B cell (primary cell): ENCODE measurements around the gene PPP2R2D. TPM values are rescaled to one million over a fixed set of nuclear protein-coding genes. Genes with fewer than 3 reads are reported as not detected.

Experiments
- ATAC-seq: fragments of 200-7000 bp; cut with Tn5 transposase; one replicate; pipeline ENCODE4 v1.10.0; 2021; ENCODE audit warnings: low read depth, mild to moderate bottlenecking, moderate number of reproducible peaks, moderate library complexity
- CTCF ChIA-PET: fragments of 350-600 bp; sonication (Branson Sonifier 250); formaldehyde crosslinking; loops from one replicate; lab custom pipeline; 2021; ENCODE audit warnings: antibody characterized with exemption, inconsistent platforms; lab: Charles Lee
- POLR2A ChIA-PET: fragments of 350-600 bp; sonication (Branson Sonifier 250); formaldehyde crosslinking; loops from one replicate; lab custom pipeline; 2021; ENCODE audit warnings: antibody characterized with exemption; lab: Charles Lee
- DNase-seq: peaks from one replicate; pipeline ENCODE4 v3.0.0; 2013
- H2AFZ ChIP-seq: 2 replicates; pipeline ENCODE4 v1.6.1; 2012; ENCODE audit warnings: mild to moderate bottlenecking, low read depth, low read length; ENCODE audit not compliant: insufficient read depth, poor library complexity, severe bottlenecking
- H3K27ac ChIP-seq, 2 donors: 1 replicate in 1 of 2; 2 replicates in 1 of 2; pipeline ENCODE4 v1.5.1; 2012 to 2013; ENCODE audit warnings: low read length in 2 of 2, mild to moderate bottlenecking in 2 of 2, moderate library complexity in 1 of 2
- H3K27me3 ChIP-seq, 4 experiments: fragments of 200-600 bp in 1 of 4; sonication (generic) in 1 of 4; replicated peaks in 1 of 4; 1 replicate in 2 of 4; 2 replicates in 2 of 4; pipeline versions ENCODE4 v1.6.1 to v1.7.0; 2013 to 2016; ENCODE audit warnings: low read length in 3 of 4, mild to moderate bottlenecking in 2 of 4, mixed read lengths in 1 of 4, moderate library complexity in 1 of 4; ENCODE audit not compliant: insufficient read depth in 4 of 4, control insufficient read depth in 3 of 4; ENCODE audit errors: control extremely low read depth in 1 of 4
- H3K36me3 ChIP-seq, 2 experiments: replicated peaks in 1 of 2; 1 replicate in 1 of 2; 2 replicates in 1 of 2; pipeline versions ENCODE4 v1.6.1 to v1.7.1; 2013; ENCODE audit warnings: low read length in 1 of 2; ENCODE audit not compliant: insufficient read depth in 2 of 2, control insufficient read depth in 1 of 2; ENCODE audit errors: control extremely low read depth in 1 of 2, extremely low read depth in 1 of 2
- H3K4me1 ChIP-seq, 2 donors: fragments of 200-600 bp in 1 of 2; sonication (generic) in 1 of 2; 1 replicate in 1 of 2; 2 replicates in 1 of 2; pipeline versions ENCODE4 v1.5.1 to v1.6.1; 2013 to 2017; ENCODE audit warnings: low read length in 2 of 2; ENCODE audit not compliant: control insufficient read depth in 2 of 2, insufficient read depth in 2 of 2
- H3K4me2 ChIP-seq: replicated peaks from 2 replicates; pipeline ENCODE3; 2012; ENCODE audit warnings: mild to moderate bottlenecking, low read depth, low read length; ENCODE audit not compliant: poor library complexity, severe bottlenecking
- H3K4me3 ChIP-seq, 5 experiments: fragments of 200-600 bp in 1 of 5; sonication (generic) in 1 of 5; 1 replicate in 3 of 5; 2 replicates in 2 of 5; pipeline versions ENCODE4 v1.5.1 to v1.7.0; 2011 to 2016; ENCODE audit warnings: low read length in 4 of 5, mild to moderate bottlenecking in 4 of 5, low read depth in 2 of 5, control low read depth in 1 of 5, moderate library complexity in 1 of 5; ENCODE audit not compliant: insufficient read depth in 1 of 5; ENCODE audit errors: control extremely low read depth in 1 of 5, extremely low read depth in 1 of 5
- H3K79me2 ChIP-seq: fragments of 200-600 bp; sonication (generic); one replicate; pipeline ENCODE4 v1.6.0; 2016; ENCODE audit warnings: low read length; ENCODE audit not compliant: control insufficient read depth, insufficient read depth
- H3K9ac ChIP-seq: fragments of 200-600 bp; sonication (generic); 2 replicates; pipeline ENCODE4 v1.6.1; 2017; ENCODE audit warnings: mild to moderate bottlenecking, low read length, moderate library complexity
- H3K9me3 ChIP-seq, 3 donors: one replicate each; pipeline versions ENCODE4 v1.6.1 to v1.7.1; 2013; ENCODE audit warnings: low read length in 2 of 3; ENCODE audit not compliant: control insufficient read depth in 2 of 3, insufficient read depth in 1 of 3; ENCODE audit errors: control extremely low read depth in 1 of 3
- H4K20me1 ChIP-seq: 2 replicates; pipeline ENCODE4 v1.6.0; 2012; ENCODE audit warnings: mild to moderate bottlenecking, low read length; ENCODE audit not compliant: insufficient read depth, control insufficient read depth, poor library complexity, severe bottlenecking
- H3K27ac Mint-ChIP-seq: one replicate; pipeline ENCODE4 v1.8.0; 2021; ENCODE audit warnings: mixed read lengths
- H3K27me3 Mint-ChIP-seq: one replicate; pipeline ENCODE4 v1.8.0; 2021; ENCODE audit warnings: mixed read lengths
- H3K4me1 Mint-ChIP-seq: one replicate; pipeline ENCODE4 v1.8.0; 2021; ENCODE audit warnings: mixed read lengths
- H3K4me3 Mint-ChIP-seq: one replicate; pipeline ENCODE4 v1.8.0; 2021; ENCODE audit warnings: mixed read lengths
- H3K9me3 Mint-ChIP-seq: one replicate; pipeline ENCODE4 v1.8.0; 2022; ENCODE audit warnings: mixed read lengths; ENCODE audit not compliant: insufficient read depth
- CTCF ChIP-seq: fragments of 200-600 bp; IDR thresholded peaks from one replicate; pipeline ENCODE4 v1.8.0; 2022; ENCODE audit warnings: antibody characterized with exemption, mild to moderate bottlenecking
- EZH2 ChIP-seq: IDR thresholded peaks from 2 replicates; pipeline ENCODE4 v1.6.1; 2012; ENCODE audit warnings: borderline replicate concordance, low read depth, mild to moderate bottlenecking, moderate library complexity, low read length; ENCODE audit not compliant: insufficient read depth, poor library complexity, severe bottlenecking
- WGBS: methylation state at CpG from one replicate; pipeline ENCODE4 v1.1.5; 2013; ENCODE audit warnings: missing lambda C conversion rate; ENCODE audit not compliant: insufficient coverage; 5-methylcytosine and 5-hydroxymethylcytosine counted together
- intact Hi-C: fragments of 100-400 bp; cut with micrococcal nuclease; formaldehyde crosslinking; loops from one replicate; pipeline ENCODE4 v1.10.0; 2022
- polyA plus RNA-seq: library from polyadenylated mRNA; depleted of rRNA; stranded (reverse); fragments of >200 nt; gene quantifications from 2 replicates; pipeline ENCODE4 v1.2.3, GENCODE V29; 2012
- total RNA-seq, 2 donors: library from RNA; stranded (reverse); fragments of 120-200 nt in 1 of 2; gene quantifications; 1 replicate in 1 of 2; 2 replicates in 1 of 2; pipeline versions ENCODE4 v1.2.3 to v1.2.4, GENCODE V29; 2013 to 2022

The PPP2R2D gene
- total and polyA plus RNA-seq, 2 donors (not counting 1 experiment from before 2014, with no cell fraction given), result 25.8 to 45.6 TPM

DNA sequence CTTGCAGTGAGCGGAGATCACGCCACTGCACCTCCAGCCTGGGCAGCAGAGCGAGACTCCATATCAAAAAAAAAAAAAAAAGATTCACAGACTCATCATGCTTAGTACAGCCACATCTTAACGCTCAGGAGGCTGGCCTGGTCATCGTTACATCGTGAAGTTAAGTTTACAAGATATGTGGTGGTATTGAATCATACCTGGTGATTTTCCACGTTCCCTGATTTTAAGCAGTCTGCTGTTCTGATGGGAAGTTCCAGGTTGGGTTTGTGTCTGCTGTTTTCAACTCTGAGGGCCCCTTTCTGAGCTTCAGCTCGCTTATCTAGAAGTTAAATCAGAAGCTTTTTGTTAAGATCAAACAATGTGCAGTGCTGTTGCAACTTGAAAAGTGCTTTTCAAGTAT, 6.9 kb downstream of the PPP2R2D start:
- Mint-ChIP-seq H3K4me3 (no peak overlapping the region), H3K9me3 (no peaks in the 10 kb centered on the region), H3K4me1 (peaks cover 50% of the 10 kb centered on the region), H3K27ac (no peak overlapping the region), H3K27me3 (no peaks in the 10 kb centered on the region)
- no peak for TF ChIP-seq CTCF
- TF ChIP-seq EZH2, result no peak
- Histone ChIP-seq H3K4me1 (peaks cover 8 to 10% of the 10 kb centered on the region in 2 donors), H4K20me1 (peaks cover 87% of the 10 kb centered on the region), H3K36me3 (peaks cover 11 to 33% of the 10 kb centered on the region in 2 experiments), H3K9ac (no peak overlapping the region), H3K79me2 (peaks cover 98% of the 10 kb centered on the region), H3K27me3 (no peaks in the 10 kb centered on the region), H3K4me3 (no peak overlapping the region), H3K9me3 (peaks cover 0 to 3% (median 3%) of the 10 kb centered on the region in 3 donors), H3K4me2 (no peak overlapping the region), H2AFZ (no peak overlapping the region), H3K27ac (no peak overlapping the region)
- ChIA-PET CTCF (no interaction called here), POLR2A (no interaction called here)
- 96% methylated on average over 4 of the region's 8 CpGs for WGBS
- no peak for DNase-seq
- no peak for ATAC-seq
- intact Hi-C loops, result loop anchor here (10.0 kb wide), 1 partner anchor 1793 kb away; the partner anchor contains the start of gene C10orf143

GRCh38 chr10:131908151-131908550, 7.3 kb downstream of the PPP2R2D start:
- ChIA-PET POLR2A (no interaction called here), CTCF (no interaction called here)
- H3K4me1 ChIP-seq, result peaks cover 6 to 9% of the 10 kb centered on the region in 2 donors
- no peak overlapping the region for H3K27ac ChIP-seq
- peaks cover 0 to 4% (median 3%) of the 10 kb centered on the region in 3 donors for H3K9me3 ChIP-seq
- no peaks in the 10 kb centered on the region for H3K9me3 Mint-ChIP-seq
- ATAC-seq (no peak), DNase-seq (no peak)
- intact Hi-C loops, result loop anchor here (10.0 kb wide), 1 partner anchor 1793 kb away; the partner anchor contains the start of gene C10orf143
- H3K27ac Mint-ChIP-seq, result no peak overlapping the region
- H3K36me3 ChIP-seq, result peaks cover 11 to 36% of the 10 kb centered on the region in 2 experiments
- WGBS, result 100% methylated on average over 2 of the region's 5 CpGs
- H3K79me2 ChIP-seq, result peaks cover 98% of the 10 kb centered on the region
- no peak overlapping the region for H3K4me3 ChIP-seq
- no peaks in the 10 kb centered on the region for H3K27me3 ChIP-seq
- no peak for TF ChIP-seq EZH2
- TF ChIP-seq CTCF, result no peak
- no peak overlapping the region for H3K4me3 Mint-ChIP-seq
- H3K9ac ChIP-seq, result no peak overlapping the region
- H3K4me2 ChIP-seq, result no peak overlapping the region
- peaks cover 49% of the 10 kb centered on the region for H3K4me1 Mint-ChIP-seq
- H3K27me3 Mint-ChIP-seq, result no peaks in the 10 kb centered on the region
- no peak overlapping the region for H2AFZ ChIP-seq
- H4K20me1 ChIP-seq, result peaks cover 86% of the 10 kb centered on the region
